HG02759 (cell line): ENCODE measurements around the gene DLEU7.

ENCODE experiments used
- ATAC-seq: cut with Tn5 transposase; IDR thresholded peaks from one replicate; pipeline ENCODE4 v1.9.1; 2021; ENCODE audit warnings: mild to moderate bottlenecking, moderate library complexity; ENCODE audit not compliant: unreplicated experiment

The DLEU7 gene

GRCh38 chr13:50843257-50844083 lies at the start of gene DLEU7:
Gene DLEU7 (minus strand): TSS chr13:50843692. CDS start chr13:50843646, 46 bp downstream.
- no peak for ATAC-seq

DNA sequence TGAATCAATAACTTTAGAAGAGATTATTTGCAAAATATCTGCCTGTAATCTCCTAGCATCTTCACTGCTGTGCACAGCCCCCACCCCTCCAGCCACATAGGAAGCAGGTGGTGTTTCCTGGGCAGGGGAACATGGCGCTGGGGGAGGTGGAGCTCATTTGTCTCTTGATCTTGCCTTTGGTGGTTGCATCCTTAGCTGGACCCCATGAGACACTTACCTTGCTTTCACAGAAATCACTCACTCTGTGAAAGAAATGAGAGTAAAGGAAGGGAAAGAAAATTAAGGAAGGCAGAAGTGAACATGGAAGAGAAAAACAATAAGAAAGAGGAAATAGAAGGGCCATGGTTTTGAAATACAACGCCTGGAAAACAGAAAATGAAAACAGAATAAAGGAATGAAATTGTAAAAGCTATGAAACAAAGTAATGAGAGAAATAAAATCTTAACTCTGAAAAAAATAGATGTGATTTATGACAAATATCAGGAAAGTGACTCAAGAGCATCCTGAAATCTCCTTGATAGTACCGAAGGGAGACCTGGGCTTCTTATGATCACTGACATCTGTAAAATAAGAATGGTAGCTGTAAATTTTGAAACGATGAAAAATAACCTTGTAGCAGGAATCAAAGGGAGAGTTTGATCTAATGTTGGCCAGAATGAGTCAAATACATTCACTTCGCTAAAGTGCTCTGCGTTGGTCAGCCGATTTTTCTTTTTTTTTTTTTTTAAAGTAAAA lies 48.9 kb upstream of the DLEU7 start:
- ATAC-seq, result peak; percentile 52

GRCh38 chr13:50891206-50891605 lies 47.7 kb upstream of the DLEU7 start:
- no peak for ATAC-seq

DNA sequence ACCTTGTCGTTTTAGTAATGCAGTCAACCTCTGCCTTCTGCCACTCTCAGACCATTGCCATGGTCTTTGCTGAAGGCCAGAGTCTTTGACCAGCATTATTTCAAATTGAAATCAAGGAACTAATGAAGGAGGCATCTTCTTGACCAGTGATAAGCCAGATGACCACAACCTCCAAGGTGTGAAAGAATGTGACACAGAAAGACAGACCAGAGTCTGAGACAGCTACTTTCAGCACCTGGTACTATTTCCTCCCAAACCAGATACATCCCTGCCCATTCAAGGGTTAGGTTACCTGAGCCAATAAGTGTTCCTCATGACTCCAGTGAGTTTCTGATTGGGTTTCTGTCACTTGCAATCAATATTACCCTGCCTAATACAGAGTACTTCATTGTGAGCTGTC lies 45.8 kb upstream of the DLEU7 start:
- no peak for ATAC-seq

DNA sequence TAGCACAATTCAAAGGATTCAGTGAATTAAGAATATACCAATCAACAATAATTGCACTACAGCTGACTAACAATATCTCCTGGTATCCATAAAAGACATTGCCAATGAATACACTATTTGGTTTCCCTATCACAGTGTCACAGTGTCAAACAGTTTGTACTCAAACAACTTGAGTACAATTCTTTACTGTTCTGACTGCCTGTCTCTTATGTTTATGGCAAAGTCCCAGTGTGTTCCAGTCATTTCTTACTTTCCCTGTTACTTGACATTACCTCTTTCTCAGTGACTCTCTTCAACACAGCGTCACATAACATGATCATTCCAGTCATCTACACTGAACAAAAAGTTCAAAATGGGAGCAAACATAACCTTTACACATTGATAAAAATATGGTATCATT lies 44.9 kb upstream of the DLEU7 start:
- no peak for ATAC-seq

- no peak for ATAC-seq
These were observed 43.7 kb upstream of the DLEU7 start for GRCh38 chr13:50887151-50887550.

DNA sequence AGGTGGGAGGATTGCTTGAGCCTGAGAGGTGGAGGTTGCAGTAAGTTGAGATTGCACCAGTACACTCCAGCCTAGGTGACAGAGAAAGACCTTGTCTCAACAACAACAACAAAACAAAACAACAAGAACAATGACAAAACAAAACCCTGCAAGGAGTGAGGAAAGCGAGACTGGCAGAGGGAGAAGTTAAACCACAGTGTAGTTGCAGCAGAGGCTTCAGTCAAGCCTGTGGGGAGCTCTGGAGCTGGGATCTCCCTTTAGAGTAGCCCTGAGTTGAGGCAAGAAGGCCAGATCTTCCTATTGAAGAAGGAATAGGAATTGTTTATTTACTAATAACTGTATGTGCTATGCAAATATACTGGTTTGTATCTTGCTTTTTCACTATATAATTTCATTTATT lies 40.8 kb upstream of the DLEU7 start:
- ATAC-seq, result no peak

GRCh38 chr13:50883728-50884127 lies 40.2 kb upstream of the DLEU7 start:
- no peak for ATAC-seq

- no peak for ATAC-seq
These were observed 39.4 kb upstream of the DLEU7 start for GRCh38 chr13:50882816-50883435.

DNA sequence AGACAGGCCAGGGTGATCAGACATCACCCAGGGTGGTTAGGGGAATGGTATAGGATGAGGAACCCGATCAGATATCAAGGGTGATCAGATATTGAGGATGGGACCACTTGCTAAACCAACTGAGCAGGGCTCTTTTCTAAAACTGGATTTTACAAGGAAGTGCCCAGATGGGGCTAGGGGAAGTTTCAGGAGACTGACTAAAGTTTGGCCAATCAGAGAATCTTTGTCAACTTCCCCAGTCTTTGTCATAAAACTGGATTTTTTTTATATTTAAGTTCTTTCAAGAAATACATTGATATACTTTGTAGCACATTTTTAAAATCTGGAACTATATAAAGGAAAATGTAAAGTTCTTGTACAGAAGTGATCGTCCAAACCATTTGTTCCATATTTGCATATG lies 30.5 kb upstream of the DLEU7 start:
- no peak for ATAC-seq

GRCh38 chr13:50873467-50873866 lies 30.0 kb upstream of the DLEU7 start:
- ATAC-seq, result no peak

GRCh38 chr13:50871405-50871804 lies 27.9 kb upstream of the DLEU7 start:
- ATAC-seq, result no peak

GRCh38 chr13:50867637-50867945 lies 24.1 kb upstream of the DLEU7 start:
- ATAC-seq, result no peak

DNA sequence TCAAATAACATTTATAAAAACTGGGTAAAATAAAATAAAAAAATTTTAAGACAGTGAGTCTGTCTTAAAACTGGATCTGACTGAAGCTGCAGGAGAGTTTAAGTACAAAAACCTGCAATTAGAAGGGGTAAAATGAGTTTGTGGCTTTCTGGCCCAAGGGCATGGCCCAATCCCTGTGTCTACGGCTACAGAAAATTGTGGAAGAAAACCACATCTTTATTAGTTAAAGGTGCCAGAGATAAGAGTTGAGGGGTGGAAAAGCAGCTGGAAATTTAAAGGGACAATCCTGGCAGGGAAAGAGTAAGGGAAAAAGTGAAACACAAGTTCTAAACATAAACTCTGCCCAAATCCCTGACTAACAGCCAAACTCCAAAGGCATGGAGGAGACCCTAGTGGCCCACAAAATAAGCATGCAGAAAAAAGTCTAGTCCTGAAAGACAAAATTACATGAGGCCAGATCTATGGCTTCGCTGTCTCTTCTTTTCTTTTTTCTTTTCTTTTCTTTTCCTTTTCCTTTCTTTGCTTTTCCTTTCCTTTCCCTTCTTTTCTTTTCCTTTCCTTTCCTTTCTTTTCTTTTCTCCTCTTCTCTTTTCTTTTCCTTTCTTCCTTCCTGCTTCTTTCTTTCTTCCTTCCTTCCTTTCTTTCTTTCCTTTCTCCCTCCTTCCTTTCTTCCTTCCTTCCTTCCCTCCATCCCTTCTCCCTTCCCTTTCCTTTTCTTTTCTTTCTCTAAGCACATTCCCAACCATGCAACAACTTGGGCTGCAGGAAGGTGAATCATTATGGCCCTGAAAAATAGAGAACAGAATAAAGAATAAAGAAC lies 23.5 kb upstream of the DLEU7 start:
- ATAC-seq, result no peak

- no peak for ATAC-seq
These were observed 21.0 kb upstream of the DLEU7 start for GRCh38 chr13:50864492-50864891.

DNA sequence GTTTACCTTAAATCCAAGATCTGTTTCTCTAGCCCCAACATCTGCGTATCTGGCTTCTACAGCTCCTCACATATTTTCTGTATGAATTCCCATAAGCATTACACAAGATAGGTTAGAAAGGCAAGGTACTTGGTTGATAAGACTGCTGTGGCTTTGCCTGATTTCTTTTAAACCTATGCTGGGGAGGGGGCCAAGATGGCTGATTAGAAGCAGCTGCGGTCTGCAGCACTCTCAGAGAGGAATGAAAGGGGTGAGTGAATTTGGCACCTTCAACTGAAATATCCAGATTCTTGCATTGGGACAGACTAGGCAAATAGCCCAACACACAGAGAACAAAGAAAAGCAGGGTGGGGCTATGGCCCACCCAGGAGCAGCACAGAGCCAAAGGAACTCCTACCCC lies 12.2 kb upstream of the DLEU7 start:
- ATAC-seq, result no peak

- no peak for ATAC-seq
These were observed 7.0 kb upstream of the DLEU7 start for GRCh38 chr13:50850445-50850844.

GRCh38 chr13:50847501-50847900 lies 4.0 kb upstream of the DLEU7 start:
- ATAC-seq, result no peak

GRCh38 chr13:50846861-50847475 lies 3.5 kb upstream of the DLEU7 start:
- ATAC-seq, result no peak

- ATAC-seq, result no peak
These were observed 1.7 kb upstream of the DLEU7 start for GRCh38 chr13:50845211-50845610.
